GM23338 (cell line): Measurements from ENCODE around the gene ITGB3.

Experiments used
- CREB1 ChIP-seq: fragments of 250-450 bp; sonication (Bioruptor Pico); IDR thresholded peaks from 2 replicates; pipeline ENCODE4 v1.5.0; 2020; ENCODE audit warnings: low read depth, mild to moderate bottlenecking, moderate library complexity
- EZH2 ChIP-seq: fragments of 200-600 bp; sonication (generic); IDR thresholded peaks from one replicate; pipeline ENCODE4 v1.8.0; 2017; ENCODE audit warnings: antibody characterized with exemption, mild to moderate bottlenecking, low read depth; ENCODE audit not compliant: unreplicated experiment
- EZH2phosphoT487 ChIP-seq: fragments of 200-600 bp; sonication (generic); IDR thresholded peaks from one replicate; pipeline ENCODE4 v1.8.1; 2018; ENCODE audit warnings: antibody characterized with exemption; ENCODE audit not compliant: unreplicated experiment
- JUNB ChIP-seq: IDR thresholded peaks from one replicate; pipeline ENCODE4 v1.6.1; 2016; ENCODE audit warnings: antibody characterized with exemption; ENCODE audit not compliant: unreplicated experiment
- POLR2AphosphoS5 ChIP-seq: IDR thresholded peaks from 2 replicates; pipeline ENCODE4 v1.6.1; 2016; ENCODE audit warnings: antibody characterized with exemption, low read depth
- REST ChIP-seq: IDR thresholded peaks from one replicate; pipeline ENCODE4 v1.6.1; 2018; ENCODE audit warnings: antibody characterized with exemption; ENCODE audit not compliant: unreplicated experiment
- ZNF114 ChIP-seq: fragments of 250-450 bp; sonication (Bioruptor Pico); IDR thresholded peaks from 2 replicates; pipeline ENCODE4 v1.5.0; 2020; ENCODE audit warnings: mild to moderate bottlenecking, moderate library complexity
- ZNF462 ChIP-seq: fragments of 250-450 bp; sonication (Bioruptor Pico); IDR thresholded peaks from 2 replicates; pipeline ENCODE4 v1.5.0; 2020; ENCODE audit warnings: mild to moderate bottlenecking, moderate library complexity
- TF ChIP-seq, protein P1 (sequence below), 2 experiments: fragments of 200-600 bp in 1 of 2; sonication (generic) in 1 of 2; conservative IDR thresholded peaks; 2 replicates each; pipeline versions ENCODE4 v1.5.1 to v1.6.1; 2016 to 2017; ENCODE audit warnings: antibody characterized with exemption in 2 of 2, low read depth in 2 of 2, mild to moderate bottlenecking in 2 of 2, moderate library complexity in 1 of 2
- TF ChIP-seq, protein P2 (sequence below): IDR thresholded peaks from 2 replicates; pipeline ENCODE4 v1.6.1; 2016; ENCODE audit warnings: antibody characterized with exemption

- no peak for TF ChIP-seq EZH2
- TF ChIP-seq, protein P1, sequence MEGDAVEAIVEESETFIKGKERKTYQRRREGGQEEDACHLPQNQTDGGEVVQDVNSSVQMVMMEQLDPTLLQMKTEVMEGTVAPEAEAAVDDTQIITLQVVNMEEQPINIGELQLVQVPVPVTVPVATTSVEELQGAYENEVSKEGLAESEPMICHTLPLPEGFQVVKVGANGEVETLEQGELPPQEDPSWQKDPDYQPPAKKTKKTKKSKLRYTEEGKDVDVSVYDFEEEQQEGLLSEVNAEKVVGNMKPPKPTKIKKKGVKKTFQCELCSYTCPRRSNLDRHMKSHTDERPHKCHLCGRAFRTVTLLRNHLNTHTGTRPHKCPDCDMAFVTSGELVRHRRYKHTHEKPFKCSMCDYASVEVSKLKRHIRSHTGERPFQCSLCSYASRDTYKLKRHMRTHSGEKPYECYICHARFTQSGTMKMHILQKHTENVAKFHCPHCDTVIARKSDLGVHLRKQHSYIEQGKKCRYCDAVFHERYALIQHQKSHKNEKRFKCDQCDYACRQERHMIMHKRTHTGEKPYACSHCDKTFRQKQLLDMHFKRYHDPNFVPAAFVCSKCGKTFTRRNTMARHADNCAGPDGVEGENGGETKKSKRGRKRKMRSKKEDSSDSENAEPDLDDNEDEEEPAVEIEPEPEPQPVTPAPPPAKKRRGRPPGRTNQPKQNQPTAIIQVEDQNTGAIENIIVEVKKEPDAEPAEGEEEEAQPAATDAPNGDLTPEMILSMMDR (conservative IDR thresholded peaks at IDR 0.05; ENCODE audit: low read depth in 2 of 2): no peak
- no peak for TF ChIP-seq REST
- TF ChIP-seq POLR2AphosphoS5: no peak
- no peak for TF ChIP-seq CREB1 (CRISPR knock-in tag)
- no peak for TF ChIP-seq JUNB
- TF ChIP-seq ZNF462 (CRISPR knock-in tag): no peak
- TF ChIP-seq, protein P2, sequence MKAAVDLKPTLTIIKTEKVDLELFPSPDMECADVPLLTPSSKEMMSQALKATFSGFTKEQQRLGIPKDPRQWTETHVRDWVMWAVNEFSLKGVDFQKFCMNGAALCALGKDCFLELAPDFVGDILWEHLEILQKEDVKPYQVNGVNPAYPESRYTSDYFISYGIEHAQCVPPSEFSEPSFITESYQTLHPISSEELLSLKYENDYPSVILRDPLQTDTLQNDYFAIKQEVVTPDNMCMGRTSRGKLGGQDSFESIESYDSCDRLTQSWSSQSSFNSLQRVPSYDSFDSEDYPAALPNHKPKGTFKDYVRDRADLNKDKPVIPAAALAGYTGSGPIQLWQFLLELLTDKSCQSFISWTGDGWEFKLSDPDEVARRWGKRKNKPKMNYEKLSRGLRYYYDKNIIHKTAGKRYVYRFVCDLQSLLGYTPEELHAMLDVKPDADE: no peak
- TF ChIP-seq EZH2phosphoT487: no peak
- TF ChIP-seq ZNF114 (CRISPR knock-in tag): no peak
Observed at GRCh38 chr17:47295037-47295873, 41.6 kb downstream of the ITGB3 start.
